Activated CD4-positive, alpha-beta T cell treated with anti-CD3 and anti-CD28 coated beads, Interleukin-2, amount 50 U/mL, for 48 hours (primary cell): ENCODE results near the gene RXRA.

ENCODE experiments used
- DNase-seq, 2 experiments: peaks; one replicate each; pipeline ENCODE4 v3.0.0-alpha.2; 2020

The RXRA gene

DNA sequence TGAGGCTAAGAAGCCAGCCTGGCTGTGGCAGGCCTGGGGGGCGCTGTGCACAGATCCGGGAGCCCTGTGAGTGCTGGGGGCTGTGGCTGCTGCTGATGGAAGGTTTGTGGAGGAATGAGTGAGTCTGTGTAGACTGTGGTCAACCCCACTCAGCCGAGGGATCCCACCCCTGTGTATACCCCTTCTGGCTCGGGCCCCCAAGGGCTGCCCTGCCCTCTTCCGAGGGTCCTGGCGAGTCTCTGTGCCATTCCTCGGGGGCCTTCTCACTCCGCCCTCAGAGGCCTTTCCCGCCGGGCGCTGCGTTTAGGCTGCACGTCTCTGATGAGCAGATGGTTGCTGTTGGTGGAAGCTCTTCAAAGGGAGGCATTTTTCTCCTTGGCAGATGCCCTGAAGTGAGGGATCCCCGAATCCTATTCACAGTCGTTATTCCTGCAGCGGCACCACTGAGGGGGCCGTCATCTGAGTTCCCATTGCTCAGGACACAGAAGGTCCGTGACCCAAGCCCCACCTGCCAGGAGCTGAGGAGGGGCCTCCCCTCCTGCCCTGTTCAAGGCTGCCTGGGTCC, 94.1 kb downstream of the RXRA start:
- DNase-seq, result no peak

DNA sequence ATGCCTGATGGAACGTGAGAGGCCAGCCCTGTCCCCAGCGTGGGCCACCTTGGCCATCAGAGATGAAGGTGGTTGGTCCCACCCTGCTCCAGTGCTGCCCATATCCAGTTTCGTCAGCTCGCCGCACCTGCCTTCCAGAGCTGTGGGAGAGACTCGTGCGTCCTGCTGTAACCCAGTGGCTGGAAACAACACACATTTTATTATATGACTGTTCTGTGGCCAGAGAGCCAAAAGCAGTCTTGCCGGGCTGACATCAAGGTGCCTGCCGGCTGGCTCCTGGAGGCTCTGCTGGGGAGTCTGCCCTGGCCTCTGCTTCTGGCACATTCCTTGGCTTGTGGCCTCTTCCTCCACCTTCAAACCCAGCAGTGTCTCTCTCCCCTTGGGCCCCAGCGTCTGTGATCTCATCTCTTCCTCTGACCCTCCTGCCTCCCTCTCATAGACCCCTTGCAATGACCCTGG, 94.7 kb downstream of the RXRA start:
- no peak for DNase-seq

DNA sequence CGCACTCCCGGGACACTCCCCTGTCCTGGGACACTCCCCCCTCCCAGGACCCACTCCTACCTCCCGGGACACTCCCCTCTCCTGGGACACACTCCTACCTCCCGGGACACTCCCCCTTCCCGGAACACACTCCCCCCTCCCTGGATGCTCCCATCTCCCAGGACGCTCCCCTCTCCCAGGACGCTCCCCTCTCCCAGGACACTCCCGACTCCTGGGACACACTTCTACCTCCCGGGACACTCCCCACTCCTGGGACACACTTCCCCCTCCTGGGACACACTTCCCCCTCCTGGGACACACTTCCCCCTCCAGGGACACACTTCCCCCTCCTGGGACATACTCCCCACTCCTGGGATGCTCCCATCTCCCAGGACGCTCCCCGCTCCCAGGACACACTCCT, 95.6 kb downstream of the RXRA start:
- DNase-seq, result no peak

DNA sequence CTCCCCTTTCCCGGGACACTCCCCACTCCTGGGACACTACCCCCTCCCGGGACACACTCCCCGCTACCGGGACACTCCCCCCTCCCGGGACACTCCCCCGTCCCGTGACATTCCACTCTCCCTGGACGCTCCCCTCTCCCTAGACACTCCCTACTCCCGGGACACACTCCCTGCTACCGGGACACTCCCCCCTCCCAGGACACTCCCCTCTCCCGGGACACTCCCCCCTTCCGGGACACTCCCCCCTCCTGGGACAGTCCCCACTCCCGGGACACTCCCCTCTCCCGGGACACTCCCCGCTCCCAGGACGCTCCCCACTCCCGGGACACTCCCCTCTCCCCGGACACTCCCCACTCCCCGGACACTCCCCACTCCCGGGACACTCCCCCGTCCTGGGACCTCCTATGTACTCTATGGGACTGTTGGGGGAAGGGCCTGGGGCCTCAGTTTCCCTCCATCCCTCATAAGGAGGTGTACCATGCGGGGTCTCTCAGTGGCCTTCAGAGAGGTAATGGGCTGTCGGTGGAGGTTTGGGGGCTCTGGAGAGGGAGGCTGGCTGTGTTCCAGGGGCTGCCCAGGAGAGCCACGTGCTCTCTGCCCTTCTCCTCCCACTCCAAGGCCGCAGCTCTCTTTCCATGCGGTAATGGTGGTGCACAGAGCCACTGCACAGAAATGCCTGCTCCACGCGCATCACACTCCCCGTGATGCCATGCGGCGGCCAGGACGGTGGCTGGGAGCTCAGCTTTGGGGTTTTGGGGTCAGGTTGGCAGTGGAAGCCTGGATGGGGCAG, 96.2 kb downstream of the RXRA start:
- no peak for DNase-seq

DNA sequence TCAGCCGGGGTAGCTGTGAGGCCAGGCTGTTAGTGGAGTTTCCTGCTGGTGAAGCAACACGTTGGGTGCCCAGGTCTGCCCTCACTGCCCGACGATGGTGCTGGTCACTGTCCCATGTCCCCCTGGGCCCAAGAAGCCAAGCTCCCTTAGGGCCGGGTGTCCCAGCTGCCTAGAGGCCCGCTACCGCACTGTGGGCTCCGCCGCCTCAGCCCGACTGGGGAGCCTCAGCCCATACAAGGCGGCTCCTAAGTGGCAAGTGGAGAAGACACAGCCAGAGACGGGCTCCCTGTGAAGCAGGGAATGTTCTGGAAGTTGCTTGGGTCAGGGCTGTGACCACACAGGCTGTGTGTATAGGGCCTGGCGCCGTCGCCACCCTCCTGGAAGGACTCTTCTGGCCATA, 96.9 kb downstream of the RXRA start:
- DNase-seq, result no peak

DNA sequence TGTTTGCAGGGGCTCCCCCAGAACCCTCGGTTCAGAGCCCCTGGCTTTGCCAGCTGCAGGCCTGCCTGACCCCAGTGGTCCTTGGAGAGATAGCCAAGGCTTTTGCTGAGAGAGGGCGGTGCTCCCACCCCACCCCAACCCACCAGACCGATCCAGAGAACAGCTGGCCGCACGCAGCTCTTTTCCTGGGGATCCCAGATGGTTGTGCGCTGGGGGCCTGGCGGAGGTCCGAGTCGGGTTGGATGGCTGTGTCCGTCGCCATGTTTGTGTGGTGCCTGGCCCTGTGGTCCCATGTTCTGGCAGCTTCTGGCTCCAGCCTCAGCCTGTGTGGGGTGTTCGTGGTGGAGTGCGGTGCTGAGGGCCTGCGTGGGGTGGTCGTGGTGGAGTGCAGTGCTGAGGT, 97.5 kb downstream of the RXRA start:
- no peak for DNase-seq

DNA sequence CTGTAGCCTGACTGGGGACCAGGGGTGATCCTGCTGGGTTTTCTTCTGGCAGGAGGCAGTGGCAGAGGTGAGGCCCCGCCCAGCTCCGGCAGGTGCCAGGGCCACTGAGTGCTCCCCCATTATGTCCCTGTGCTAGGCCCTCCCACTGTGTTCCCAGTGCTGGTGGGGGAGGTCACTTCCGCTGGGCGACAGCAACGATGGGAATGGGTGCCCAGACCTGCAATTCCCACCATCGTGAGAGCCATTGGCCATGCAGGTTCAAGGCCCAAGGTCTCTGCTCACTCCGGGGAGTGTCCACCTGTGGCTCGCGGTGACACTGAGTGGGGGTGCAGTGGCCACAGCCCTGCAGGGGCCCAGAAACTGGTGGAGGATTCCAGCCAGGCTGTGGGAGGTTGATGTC, 98.6 kb downstream of the RXRA start:
- no peak for DNase-seq

DNA sequence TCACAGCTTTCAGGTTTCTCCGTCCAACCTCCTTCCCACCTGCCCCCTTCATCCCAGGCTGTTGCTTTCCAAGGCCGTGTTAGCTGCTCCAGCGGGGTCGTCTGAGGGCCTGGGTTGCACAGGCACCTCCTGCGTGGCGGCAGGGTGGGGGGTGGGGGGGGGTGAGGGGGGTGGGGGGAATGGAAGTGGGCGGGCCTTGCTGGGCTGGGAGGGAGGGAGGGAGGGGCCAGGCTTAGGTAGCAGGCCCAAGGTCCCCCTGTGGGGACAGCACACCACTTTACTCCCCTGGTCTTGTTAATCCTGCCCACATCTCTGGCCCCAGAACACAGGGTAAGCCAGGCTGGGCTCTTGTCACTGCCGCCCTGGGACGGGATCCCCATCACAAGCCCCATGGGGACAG, 99.1 kb downstream of the RXRA start:
- no peak for DNase-seq

DNA sequence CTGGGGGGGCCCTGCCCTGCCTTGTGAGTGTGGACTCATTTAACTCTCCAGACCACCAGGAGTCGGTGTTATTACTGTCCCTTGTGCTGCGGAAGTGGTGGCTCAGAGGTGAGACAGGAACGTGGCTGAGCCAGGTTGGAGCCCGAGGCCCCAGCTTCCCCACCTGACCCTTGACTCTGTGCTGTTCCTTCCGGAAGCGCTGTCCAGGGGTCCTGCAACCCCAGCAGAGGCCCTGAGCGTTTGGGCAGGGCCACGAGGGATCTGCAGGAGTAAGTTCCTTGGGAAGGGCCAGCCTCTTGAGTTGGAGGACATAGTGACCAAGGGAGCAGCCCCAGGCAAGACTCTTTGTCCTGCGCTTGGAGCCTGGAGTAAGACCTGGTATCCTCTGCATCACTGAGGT, 99.6 kb downstream of the RXRA start:
- DNase-seq, result no peak

DNA sequence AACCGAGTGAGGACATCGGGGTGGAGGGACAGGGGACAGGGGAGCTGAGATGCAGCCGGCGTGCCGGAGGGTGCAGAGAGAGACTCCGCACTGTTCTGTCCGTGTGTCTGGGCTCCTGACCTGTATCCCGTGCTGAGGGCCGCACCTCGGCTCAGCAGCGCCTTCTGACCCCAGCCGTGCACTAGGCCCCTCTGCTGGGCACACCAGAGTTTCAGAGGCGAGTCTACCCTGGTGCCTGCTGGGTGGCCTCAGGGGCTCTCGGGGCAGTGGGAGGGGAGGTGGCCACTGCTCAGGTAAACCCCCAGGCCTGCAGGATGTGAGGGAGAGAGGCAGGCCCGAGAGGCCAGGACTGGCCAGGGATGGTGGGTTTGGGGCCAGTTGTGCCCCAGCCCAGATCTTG, 100.2 kb downstream of the RXRA start:
- DNase-seq, result no peak

DNA sequence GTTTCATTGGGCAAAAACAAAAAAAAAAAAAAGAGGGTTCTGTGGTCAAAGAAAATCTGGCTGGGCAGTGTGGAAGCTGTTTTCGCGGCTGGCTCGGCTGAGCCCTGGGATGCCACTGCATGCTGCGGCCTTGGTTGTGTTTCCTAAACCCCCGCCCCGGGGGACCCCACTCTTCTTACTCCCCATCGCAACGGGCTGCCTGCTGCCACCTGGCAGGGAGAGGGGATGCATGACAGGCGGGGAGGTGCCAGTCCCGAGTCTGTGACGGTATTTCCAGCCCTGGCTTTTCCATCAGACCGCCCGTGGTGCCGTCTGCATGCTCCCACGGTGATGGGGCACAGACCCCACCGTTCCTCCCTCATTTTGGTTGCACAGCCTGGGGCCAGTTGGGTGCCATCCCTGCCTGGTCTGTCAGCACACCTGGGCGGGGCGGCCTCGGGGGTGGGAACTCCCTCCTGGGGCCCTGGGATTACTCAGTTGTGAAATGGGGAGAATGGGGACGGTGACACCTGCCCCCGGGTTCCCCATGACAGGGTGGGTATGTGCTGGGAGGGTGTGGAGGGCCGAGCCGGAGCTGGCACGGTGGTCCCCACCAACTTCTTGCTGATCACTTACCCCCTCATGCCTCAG, 101.0 kb downstream of the RXRA start:
- DNase-seq, result no peak

DNA sequence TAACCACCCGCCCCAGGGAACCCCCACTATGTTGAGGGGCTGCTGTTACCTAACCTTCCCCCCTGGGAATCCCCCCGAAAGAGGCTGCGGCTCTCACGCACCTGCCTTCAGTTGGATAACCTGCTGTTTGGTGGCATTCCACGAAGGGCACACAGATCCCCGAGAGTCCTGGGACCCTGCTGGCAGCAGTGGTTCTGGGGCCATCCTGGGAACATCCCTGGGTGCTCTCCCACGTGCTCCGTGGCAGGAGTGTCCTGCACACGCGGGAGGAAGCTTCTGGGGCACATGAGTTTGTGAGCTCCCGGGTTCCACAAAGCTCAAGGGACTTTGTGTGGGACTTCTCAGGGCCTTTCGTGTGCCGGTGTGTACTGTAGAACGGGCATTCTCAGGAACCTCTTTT, 102.3 kb downstream of the RXRA start:
- no peak for DNase-seq

DNA sequence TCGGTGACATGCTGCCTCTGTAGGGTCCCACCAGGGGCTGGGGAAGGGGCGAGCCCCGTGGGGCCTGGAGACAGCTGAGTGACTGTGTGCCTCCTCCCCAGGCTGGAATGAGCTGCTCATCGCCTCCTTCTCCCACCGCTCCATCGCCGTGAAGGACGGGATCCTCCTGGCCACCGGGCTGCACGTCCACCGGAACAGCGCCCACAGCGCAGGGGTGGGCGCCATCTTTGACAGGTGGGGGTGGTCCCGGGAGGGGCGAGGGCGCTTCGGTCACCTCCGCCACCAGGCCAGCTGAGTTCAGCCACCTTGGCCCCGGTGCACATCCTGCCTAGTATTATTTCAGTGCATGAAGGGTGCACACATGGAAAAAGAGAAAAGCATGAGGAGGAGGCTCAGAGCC, 102.8 kb downstream of the RXRA start:
- no peak for DNase-seq

DNA sequence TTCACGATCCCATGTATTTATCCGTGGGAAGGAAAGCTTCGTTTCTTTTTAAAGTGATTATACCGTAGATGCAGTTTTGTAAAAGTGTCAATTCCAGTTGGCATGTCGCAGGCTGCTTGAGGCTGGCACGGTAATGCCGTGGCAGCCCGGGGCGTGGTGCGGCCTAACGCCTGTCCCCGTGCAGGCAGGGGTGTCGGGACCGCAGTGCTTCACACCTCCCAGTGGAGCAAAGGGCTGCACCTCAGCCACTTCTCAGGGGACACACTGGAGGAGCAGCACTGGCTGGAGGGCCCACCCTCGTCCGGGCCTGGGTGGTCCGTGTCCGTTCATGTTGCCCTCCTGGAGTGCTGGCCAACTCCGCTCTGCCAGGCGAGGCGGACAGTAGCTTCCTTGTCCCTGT, 103.2 kb downstream of the RXRA start:
- DNase-seq, result no peak

DNA sequence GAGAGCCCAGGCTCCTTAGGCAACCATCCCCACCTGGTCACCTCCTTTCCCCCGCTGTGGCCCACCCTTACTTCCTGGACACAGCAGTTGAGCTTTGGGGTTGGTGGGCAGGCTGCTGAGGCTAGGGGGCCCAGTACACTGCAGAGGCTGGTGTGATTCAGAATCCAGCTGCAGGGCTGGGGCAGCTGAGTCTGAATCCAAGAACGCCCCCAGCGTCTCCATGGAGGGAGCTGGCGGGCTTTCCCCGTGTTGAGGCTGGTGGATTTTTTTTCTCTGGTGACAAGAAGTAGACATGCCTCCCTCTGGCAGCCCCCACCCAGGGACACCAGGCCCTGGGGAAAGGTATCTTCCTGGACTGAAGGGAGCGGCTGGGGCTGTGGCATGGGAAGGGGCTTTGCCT, 104.8 kb downstream of the RXRA start:
- no peak for DNase-seq

DNA sequence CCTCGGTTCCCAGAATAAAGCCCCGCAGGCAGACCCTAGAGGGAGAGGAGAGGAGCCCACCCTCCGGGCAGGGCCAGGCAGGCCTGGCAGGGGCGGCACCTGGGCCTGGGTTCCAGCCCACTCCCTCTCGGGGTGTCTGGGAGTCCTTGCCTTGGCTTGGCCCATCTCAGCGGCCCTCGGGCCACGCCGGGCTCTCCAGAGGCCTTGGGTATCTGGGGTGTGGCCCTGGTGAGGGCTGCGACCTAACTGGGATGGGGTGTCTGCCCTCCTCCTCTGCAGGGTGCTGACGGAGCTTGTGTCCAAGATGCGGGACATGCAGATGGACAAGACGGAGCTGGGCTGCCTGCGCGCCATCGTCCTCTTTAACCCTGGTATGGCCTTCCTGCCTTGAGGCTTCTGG, 105.4 kb downstream of the RXRA start:
- DNase-seq, result no peak

DNA sequence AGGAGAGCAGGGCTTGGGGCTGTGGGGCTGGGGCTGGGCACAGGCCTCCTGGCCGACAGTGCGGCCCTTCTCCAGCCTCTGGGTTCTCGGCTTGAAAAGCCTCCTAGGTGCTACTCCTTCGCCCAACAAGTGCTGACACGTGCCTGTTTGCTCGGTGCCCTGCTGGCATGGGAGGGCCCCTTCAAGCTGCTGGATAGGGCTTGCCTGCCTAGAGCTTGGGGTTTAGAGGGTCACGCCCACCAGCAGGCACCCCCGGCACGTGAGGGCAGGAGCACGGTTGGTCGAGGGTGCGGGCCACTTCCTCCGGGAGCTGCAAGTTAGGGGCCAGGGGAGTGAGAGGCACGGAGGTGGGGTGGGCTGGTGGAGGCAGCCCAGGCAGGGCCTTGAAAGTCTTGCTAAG, 106.2 kb downstream of the RXRA start:
- DNase-seq, result no peak

DNA sequence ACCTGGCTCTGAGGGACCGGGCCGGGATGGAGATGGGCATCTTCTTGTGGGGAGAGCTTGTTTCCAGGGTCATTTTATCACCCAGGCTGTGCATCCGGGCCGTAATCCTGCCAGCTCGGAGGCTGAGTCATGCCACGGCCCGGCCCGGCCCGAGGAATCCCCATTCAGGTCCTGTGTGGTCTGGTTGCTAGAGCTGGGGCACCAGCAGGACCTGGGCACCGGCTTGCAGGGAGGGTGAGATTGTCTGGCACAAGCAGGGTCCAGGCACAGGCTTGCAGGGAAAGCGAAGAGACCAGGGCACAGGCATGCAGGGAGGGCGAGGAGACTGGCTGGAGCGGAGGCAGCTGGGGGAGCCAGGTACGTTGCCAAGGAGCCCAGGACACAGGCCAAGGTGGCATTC, 106.8 kb downstream of the RXRA start:
- no peak for DNase-seq

DNA sequence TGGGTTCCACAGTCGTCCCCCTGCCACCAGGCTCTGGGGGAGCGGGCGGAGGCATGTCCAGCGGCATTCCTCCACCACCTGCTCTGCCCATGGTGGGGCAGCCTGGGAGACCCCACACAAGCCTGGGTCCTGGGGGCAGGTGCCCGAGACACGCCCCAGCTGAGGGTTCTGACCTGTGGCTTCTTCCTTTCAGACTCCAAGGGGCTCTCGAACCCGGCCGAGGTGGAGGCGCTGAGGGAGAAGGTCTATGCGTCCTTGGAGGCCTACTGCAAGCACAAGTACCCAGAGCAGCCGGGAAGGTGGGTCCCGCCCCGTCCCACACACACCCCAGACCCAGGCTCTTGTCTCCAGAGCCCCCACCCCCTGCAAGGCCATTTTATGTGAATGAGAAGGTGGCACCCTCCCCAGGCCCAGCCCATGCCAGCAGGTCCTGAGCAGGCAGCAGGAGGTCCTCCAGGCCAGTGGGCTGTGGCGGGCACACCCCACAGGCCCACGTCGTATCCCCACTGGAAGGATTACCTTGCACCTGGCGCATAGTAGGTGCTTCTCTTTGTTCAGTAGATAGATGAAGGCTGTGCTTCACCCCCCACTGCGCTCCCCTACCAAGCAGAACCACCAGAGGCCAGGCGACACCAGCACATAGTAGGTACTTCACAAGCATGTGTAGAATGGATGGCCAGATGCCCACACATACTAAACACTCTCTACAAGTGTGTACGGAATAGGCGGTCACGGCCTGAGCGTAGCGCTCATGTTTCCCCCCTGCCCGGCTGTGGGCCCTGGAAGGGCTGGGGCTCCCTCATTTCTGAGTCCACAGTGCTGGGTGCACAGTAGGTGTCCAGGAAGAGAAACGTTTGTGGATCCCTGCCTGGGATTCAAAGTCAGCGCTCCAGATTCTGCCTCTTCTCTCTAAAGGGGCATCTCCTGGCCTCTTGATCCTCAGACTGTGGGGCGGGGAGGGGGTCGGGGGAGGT, 107.9 kb downstream of the RXRA start:
- no peak for DNase-seq

DNA sequence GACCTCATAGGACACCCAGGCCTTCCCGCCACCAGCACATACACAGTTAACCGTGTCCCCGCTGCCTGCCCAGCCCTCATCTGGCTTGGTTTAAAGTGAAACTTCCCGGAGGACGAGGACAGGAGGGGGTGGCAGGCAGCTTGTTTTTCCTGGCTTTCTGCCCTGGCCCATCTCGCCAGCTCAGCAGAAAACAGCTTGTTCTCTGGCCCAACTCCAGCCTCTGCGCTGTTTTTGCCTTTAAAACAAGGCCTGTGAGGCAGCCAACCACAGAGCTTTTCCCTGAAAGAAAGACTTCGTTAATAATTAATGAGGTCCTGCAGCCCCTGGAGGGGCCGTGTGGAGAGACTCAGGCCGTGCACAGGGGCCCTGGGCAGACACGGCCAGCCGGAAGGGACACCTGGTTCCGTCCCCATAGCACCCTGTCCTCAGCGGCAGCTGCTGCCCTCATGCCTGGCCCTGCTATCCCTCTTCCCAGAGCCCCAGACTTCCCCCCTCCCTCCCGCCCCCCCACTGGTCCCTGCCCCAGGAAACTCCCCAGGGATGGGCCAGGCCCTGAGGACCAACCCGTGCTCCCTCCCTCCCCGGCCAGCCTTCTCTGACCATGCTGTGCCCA, 108.7 kb downstream of the RXRA start:
- no peak for DNase-seq

DNA sequence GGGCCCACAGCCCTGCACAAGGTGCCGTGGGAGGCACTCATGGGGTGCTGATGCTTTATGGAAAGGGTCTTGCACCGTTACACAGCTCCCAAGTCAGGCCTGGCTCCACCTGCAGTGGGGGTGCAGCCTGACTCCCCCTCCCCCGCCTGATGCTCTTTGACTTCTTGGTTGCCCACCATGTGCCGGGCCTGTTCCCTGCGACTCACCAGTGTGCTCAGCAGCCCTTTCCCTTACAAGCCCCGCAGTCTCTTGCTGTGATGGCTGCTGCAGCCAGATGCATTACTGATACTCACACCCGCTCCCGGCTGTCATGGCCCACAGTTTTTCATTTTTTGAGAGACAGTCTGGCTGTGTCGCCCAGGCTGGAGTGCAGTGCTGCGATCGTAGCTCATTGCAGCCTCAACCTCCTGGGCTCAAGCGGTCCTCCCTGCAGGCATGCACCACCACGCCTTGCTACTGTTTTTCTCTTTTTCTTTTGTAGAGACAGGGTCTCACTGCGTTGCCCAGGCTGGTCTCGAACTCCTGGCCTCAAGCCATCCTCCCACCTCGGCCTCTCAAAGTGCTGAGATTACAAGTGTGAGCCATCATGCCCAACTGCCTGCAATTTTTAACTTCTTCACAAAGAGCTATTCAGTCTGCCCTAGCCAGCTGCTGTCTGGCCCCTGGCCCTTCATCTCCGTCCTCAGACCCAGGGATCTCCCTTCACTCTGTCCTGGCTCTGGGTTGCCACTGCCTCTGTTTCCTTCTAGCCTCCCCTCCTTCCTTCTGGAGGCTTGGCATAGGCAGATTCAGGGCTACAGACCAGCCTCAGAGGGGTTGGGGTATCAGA, 109.5 kb downstream of the RXRA start:
- DNase-seq, result no peak

DNA sequence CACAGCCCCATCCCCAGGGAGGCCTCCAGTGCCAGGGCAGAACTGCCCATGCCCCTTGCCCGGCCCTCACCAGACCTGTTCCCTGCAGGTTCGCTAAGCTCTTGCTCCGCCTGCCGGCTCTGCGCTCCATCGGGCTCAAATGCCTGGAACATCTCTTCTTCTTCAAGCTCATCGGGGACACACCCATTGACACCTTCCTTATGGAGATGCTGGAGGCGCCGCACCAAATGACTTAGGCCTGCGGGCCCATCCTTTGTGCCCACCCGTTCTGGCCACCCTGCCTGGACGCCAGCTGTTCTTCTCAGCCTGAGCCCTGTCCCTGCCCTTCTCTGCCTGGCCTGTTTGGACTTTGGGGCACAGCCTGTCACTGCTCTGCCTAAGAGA, 110.1 kb downstream of the RXRA start:
- DNase-seq, result no peak
